HG02798 (cell line): ENCODE measurements around the gene OR10J4.
"Not testable (repeated sequence)": the region's sequence is repeated elsewhere in the genome, so short reads cannot be mapped to it uniquely, and the experiment has no call there.

Experiments used
- ATAC-seq: cut with Tn5 transposase; IDR thresholded peaks from one replicate; pipeline ENCODE4 v1.9.1; 2021; ENCODE audit warnings: mild to moderate bottlenecking; ENCODE audit not compliant: unreplicated experiment, poor library complexity

Gene OR10J4

DNA sequence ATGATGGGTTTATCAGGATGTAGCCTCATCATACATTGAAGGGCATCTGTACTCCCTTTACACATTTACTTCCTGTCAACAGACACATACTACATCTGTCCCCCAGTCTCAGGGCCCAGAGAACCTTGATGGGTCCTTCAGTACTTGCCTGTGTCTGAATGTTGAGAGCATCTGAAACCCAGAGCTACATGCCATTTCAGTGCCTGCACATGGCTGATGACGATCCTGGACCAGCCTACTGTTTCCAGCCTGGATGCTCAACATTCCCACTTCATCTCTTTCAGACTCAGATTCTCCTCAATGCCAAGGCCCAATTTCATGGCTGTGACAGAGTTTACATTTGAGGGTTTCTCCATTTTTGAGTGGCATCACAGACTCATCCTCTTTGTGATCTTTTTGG lies at the start of gene OR10J4:
TSS of gene OR10J4 (plus strand) at position 301 of the 400 bp plus-strand sequence.
- no peak for ATAC-seq

DNA sequence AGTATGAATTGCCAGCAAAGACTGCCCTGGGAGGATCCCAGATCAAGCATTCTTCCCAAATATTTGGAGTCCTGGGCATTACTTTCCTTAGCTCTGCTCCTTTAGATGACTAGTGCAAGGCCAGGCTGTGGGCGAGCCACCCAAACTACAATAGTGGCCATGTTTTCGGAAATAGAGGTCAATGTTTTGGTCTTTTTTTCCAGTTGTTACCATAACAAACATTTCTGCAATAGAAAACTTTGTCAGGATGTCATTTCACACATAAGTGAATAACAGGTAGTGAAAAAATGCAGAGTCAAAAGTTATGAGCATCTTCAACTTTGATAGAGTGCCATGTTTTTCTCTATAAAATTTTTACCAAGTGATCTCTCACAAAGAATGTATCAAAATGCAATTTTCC lies 25.2 kb upstream of the OR10J4 start:
- ATAC-seq = no peak

DNA sequence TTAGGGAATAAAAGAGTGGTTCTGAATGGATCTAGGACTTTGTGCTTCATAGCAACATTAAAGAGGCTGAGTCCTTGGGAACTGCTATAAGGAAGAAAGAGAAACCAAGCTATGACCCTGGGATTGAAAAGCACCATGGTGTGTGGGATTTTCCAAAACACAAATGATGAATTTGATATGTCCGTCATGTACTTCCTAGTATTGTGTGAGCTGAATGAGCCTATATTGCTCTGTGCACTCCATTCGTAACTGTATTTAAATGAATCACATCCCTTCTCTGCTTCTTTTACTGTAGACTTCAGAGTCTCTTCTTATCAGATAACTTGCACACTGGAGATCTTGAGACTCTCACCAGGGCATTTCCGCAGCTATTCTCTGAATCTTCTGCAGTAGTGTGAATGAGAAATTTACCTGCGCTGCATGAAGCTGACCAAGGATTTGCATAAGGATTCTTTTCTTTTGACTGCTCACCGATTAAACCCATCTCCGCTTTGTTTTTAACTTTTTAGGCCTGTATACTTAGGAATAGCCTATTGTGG lies 23.1 kb upstream of the OR10J4 start:
- ATAC-seq = no peak

GRCh38 chr1:159421821-159422220 lies 10.2 kb upstream of the OR10J4 start:
- no peak for ATAC-seq

- no peak for ATAC-seq
Measured at GRCh38 chr1:159428536-159428935, 3.5 kb upstream of the OR10J4 start.

- no peak for ATAC-seq
Measured at GRCh38 chr1:159429074-159429861, 2.7 kb upstream of the OR10J4 start.

DNA sequence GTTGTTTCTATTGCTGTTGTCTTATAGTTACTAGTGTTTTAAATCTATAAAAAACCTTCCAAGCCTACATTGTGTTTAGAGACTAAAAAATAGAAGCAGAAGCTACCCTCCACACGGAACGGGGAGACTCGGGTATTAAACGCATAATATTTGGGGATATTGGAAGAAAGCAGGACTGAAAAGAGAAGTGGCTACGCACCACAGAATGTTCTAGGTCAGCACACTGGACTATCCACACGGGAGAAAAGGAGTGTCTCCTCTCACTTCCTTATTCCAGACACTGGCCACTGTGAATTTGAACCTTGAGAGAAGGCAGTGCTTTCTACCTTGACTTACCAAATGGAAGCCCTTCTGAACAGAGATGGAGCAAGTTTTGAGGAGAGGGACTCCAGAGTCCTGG lies 1.0 kb upstream of the OR10J4 start:
- no peak for ATAC-seq

- ATAC-seq = no peak
Measured at GRCh38 chr1:159436469-159436868, 4.5 kb downstream of the OR10J4 start.

DNA sequence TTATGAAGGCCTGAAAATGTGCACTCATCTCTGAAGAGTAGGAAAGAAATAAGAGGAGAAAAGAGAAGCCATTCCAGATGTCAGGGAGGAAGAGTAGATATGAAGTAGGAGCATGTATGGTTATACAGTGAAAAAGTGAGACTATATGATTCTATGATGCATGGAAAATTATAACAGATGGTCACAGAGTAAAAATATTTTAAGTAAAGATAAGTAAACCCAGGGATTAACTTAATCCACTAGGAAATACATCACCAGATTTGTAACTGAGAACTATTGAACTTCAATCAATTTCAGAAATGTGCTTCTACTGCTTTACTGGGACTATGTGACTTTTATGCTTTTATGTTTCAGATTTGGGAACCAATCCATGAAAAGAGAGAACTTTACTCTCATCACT lies 7.4 kb downstream of the OR10J4 start, which contains the start of gene OR10J1:
TSS of gene OR10J1 (plus strand) at position 301 of the 400 bp plus-strand sequence. CDS start at position 371, 70 bp downstream.
- ATAC-seq = no peak

- no peak for ATAC-seq
Measured at GRCh38 chr1:159441360-159441759, 9.4 kb downstream of the OR10J4 start.

GRCh38 chr1:159442428-159442827 lies 10.4 kb downstream of the OR10J4 start:
- ATAC-seq = no peak

- no peak for ATAC-seq
Measured at GRCh38 chr1:159443066-159443750, 11.2 kb downstream of the OR10J4 start.

- no peak for ATAC-seq
Measured at GRCh38 chr1:159444511-159444910, 12.5 kb downstream of the OR10J4 start.

DNA sequence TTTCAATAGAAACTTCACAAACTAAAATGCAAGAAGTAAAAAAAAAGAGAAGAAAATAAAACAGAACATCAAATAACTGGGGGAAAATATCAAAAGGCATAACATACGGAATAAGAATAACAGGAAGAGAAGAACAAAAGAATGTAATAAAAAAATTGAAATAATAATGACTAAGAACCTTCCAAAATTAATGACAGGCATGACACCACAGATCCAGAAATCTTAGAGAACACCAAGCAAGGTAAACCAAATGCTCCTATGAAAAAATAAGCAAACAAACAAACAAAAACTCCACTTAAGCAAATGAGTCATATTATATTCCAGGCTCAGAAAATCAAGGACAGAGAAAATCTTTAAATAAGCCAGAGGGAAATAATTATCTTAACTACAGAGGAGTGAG lies 16.2 kb downstream of the OR10J4 start:
- ATAC-seq = no peak

GRCh38 chr1:159449605-159450004 lies 17.6 kb downstream of the OR10J4 start:
- ATAC-seq = not testable (repeated sequence)

GRCh38 chr1:159459551-159459950 lies 27.5 kb downstream of the OR10J4 start:
- ATAC-seq = no peak

DNA sequence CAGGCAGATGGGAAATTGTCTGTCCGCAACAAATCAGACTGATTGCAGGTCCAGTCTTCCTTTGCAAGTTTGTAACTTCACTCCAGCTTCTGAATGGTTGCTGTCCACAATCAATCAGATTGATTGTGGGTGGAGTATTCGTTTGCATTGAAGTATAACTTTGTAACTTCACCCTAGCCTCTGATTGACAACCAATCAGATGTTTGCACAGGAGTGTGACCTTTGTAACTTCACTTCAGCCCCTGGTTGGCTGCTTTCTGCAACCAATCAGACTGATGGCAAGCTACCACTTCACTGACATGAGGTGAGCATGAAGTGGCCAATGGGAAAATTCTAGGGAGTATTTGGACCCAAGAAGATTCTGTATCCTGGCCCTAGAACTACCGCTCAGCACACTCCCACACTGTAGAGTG lies 33.2 kb downstream of the OR10J4 start:
- ATAC-seq = no peak

DNA sequence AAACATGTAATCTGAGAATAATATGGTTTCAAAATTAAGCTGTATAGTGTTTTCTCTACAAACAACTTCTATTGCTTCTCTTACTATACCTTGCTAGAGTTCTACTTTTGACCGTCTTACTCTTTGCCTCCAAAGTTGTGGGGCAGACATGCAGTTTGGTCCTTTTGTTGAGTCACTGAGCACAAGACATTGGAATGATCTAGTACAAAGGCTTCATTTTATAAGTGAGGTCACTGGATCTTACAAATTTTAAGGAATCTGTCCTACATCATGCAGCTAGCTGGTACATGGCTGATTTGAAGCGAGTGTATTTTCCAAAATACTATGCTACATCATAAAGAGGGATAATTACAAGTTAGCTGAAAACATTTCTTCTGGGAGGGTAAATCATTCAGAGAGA lies 36.3 kb downstream of the OR10J4 start:
- ATAC-seq = no peak

- ATAC-seq = no peak
Measured at GRCh38 chr1:159469921-159470533, 38.0 kb downstream of the OR10J4 start.

DNA sequence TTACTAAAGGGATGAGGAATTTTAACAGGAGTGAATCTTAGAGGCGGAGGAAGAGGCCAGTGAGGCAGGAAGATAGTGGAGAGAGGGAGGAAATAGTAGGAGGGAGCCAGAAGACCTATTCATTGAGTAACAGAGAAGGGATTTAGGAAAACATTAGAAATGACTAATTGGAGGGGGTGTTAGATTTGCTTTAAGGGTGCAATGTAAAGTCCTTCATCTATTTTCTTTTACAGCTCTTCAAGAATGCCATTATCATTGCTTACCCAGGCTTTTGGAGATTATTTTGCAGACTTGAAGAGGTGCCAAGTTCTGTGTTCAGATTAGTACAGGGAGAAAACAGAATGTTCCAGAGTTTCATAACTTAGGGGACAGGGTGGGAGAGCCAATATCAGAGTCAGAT lies 41.3 kb downstream of the OR10J4 start:
- ATAC-seq = no peak

DNA sequence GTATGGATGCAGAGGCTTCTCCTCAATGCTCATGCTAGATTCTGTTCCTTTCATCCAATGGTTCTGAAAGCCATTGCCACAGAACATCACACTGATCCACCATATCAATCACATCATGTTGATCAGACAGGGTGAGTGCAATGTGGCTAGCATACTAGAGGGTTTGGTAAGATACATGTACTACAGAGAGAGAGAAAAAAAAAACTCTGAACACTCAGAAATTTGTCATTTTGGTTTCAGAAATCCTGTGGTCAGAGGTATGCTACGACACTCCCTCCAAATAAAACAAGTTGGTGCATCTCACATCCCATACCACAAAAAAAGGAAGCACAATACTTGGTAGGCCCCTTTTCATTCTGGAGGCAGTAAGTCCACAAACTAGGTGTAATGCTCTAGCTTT lies 42.9 kb downstream of the OR10J4 start:
- no peak for ATAC-seq
